GM18508 (cell line): Measurements from ENCODE around the gene TAF1.
"Not testable (repeated sequence)": the region's sequence is repeated elsewhere in the genome, so short reads cannot be mapped to it uniquely, and the experiment has no call there.

ENCODE experiments used
- ATAC-seq: cut with Tn5 transposase; IDR thresholded peaks from one replicate; pipeline ENCODE4 v1.9.1; 2021; ENCODE audit warnings: moderate number of reproducible peaks; ENCODE audit not compliant: insufficient read depth, unreplicated experiment

The TAF1 gene

GRCh38 chrX:71365875-71366673 lies at the start of gene TAF1:
Gene TAF1 (plus strand): TSS chrX:71366357. CDS start chrX:71366375, 18 bp downstream.
- peak; percentile 77 for ATAC-seq

GRCh38 chrX:71316959-71317358 lies 49.2 kb upstream of the TAF1 start:
- ATAC-seq: not testable (repeated sequence)

GRCh38 chrX:71320126-71320525 lies 46.0 kb upstream of the TAF1 start:
- no peak for ATAC-seq

GRCh38 chrX:71321731-71322130 lies 44.4 kb upstream of the TAF1 start:
- ATAC-seq: no peak

- not testable (repeated sequence) for ATAC-seq
Measured at GRCh38 chrX:71324452-71324851, 41.7 kb upstream of the TAF1 start.

GRCh38 chrX:71326394-71326793 lies 39.8 kb upstream of the TAF1 start:
- no peak for ATAC-seq

- ATAC-seq: not testable (repeated sequence)
Measured at GRCh38 chrX:71349151-71349665, 16.9 kb upstream of the TAF1 start.

GRCh38 chrX:71349867-71350266 lies 16.3 kb upstream of the TAF1 start:
- ATAC-seq: not testable (repeated sequence)

GRCh38 chrX:71352439-71352838 lies 13.7 kb upstream of the TAF1 start:
- not testable (repeated sequence) for ATAC-seq

GRCh38 chrX:71364221-71364620 lies 1.9 kb upstream of the TAF1 start:
- no peak for ATAC-seq

- ATAC-seq: peak; percentile 8
Measured at GRCh38 chrX:71365356-71365874, 742 bp upstream of the TAF1 start.

- no peak for ATAC-seq
Measured at GRCh38 chrX:71366674-71367256, 608 bp downstream of the TAF1 start.

GRCh38 chrX:71367396-71367795 lies 1.2 kb downstream of the TAF1 start:
- no peak for ATAC-seq

GRCh38 chrX:71372388-71372787 lies 6.2 kb downstream of the TAF1 start:
- no peak for ATAC-seq

- ATAC-seq: no peak
Measured at GRCh38 chrX:71378732-71379131, 12.6 kb downstream of the TAF1 start.

GRCh38 chrX:71391725-71392124 lies 25.6 kb downstream of the TAF1 start:
- ATAC-seq: not testable (repeated sequence)

- no peak for ATAC-seq
Measured at GRCh38 chrX:71393919-71394318, 27.8 kb downstream of the TAF1 start.

- no peak for ATAC-seq
Measured at GRCh38 chrX:71396576-71396975, 30.4 kb downstream of the TAF1 start.

- ATAC-seq: no peak
Measured at GRCh38 chrX:71400710-71401109, 34.6 kb downstream of the TAF1 start.

GRCh38 chrX:71416260-71416659 lies 50.1 kb downstream of the TAF1 start:
- ATAC-seq: not testable (repeated sequence)

- ATAC-seq: no peak
Measured at GRCh38 chrX:71420686-71421085, 54.5 kb downstream of the TAF1 start.
